GM04504 (cell line): Measurements from ENCODE around the gene HNF4A.

Experiments used
- DNase-seq: peaks from one replicate; pipeline ENCODE4 v3.0.0-alpha.2; 2012; ENCODE audit warnings: low read depth

The HNF4A gene

GRCh38 chr20:44406572-44407137, 51.2 kb downstream of the HNF4A start:
- DNase-seq: no peak

GRCh38 chr20:44407402-44408184, 52.1 kb downstream of the HNF4A start:
- DNase-seq: no peak

GRCh38 chr20:44409132-44409600, 53.7 kb downstream of the HNF4A start:
- peak; percentile 47 for DNase-seq

- no peak for DNase-seq
Measured at GRCh38 chr20:44410583-44411019, 55.1 kb downstream of the HNF4A start.

GRCh38 chr20:44411020-44411756, 55.7 kb downstream of the HNF4A start:
- no peak for DNase-seq

GRCh38 chr20:44411757-44412401, 56.4 kb downstream of the HNF4A start:
- DNase-seq: no peak

GRCh38 chr20:44412402-44413144, 57.1 kb downstream of the HNF4A start:
- DNase-seq: no peak

GRCh38 chr20:44413575-44414345, 58.3 kb downstream of the HNF4A start:
- no peak for DNase-seq

- no peak for DNase-seq
Measured at GRCh38 chr20:44414346-44414714, 58.8 kb downstream of the HNF4A start.

- DNase-seq: no peak
Measured at GRCh38 chr20:44414808-44415207, 59.3 kb downstream of the HNF4A start.

GRCh38 chr20:44415833-44416715, 60.6 kb downstream of the HNF4A start:
- no peak for DNase-seq

GRCh38 chr20:44418069-44418905, 62.8 kb downstream of the HNF4A start:
- DNase-seq: no peak

GRCh38 chr20:44419131-44419844, 63.8 kb downstream of the HNF4A start:
- no peak for DNase-seq

- no peak for DNase-seq
Measured at GRCh38 chr20:44420497-44420896, 65.0 kb downstream of the HNF4A start.

GRCh38 chr20:44422083-44422482, 66.6 kb downstream of the HNF4A start:
- DNase-seq: no peak

GRCh38 chr20:44423480-44423879, 68.0 kb downstream of the HNF4A start:
- no peak for DNase-seq

GRCh38 chr20:44424039-44424495, 68.6 kb downstream of the HNF4A start:
- no peak for DNase-seq

GRCh38 chr20:44425923-44426322, 70.4 kb downstream of the HNF4A start:
- no peak for DNase-seq
